Stimulated activated CD4-positive, alpha-beta T cell treated with anti-CD3 and anti-CD28 coated beads, TNF-alpha, amount 100 ng/mL, for 4 hours (primary cell): Measurements from ENCODE around the gene RSU1.

Experiments used
- DNase-seq, 3 experiments: peaks; one replicate each; pipeline ENCODE4 v3.0.0-alpha.2; 2020; ENCODE audit warnings: low read depth in 3 of 3

The RSU1 gene

GRCh38 chr10:16674147-16674703 lies 143.0 kb downstream of the RSU1 start:
- no peak for DNase-seq

GRCh38 chr10:16673443-16673842 lies 143.8 kb downstream of the RSU1 start:
- no peak for DNase-seq

- no peak for DNase-seq
Measured at GRCh38 chr10:16663444-16663843, 153.8 kb downstream of the RSU1 start.

GRCh38 chr10:16662923-16663322 lies 154.3 kb downstream of the RSU1 start:
- DNase-seq: no peak

GRCh38 chr10:16656895-16657294 lies 160.3 kb downstream of the RSU1 start:
- DNase-seq: no peak

GRCh38 chr10:16653224-16653623 lies 164.0 kb downstream of the RSU1 start:
- no peak for DNase-seq

- DNase-seq: no peak
Measured at GRCh38 chr10:16652154-16652553, 165.1 kb downstream of the RSU1 start.

- no peak for DNase-seq
Measured at GRCh38 chr10:16649757-16650156, 167.5 kb downstream of the RSU1 start.

GRCh38 chr10:16648366-16648765 lies 168.9 kb downstream of the RSU1 start:
- no peak for DNase-seq

- no peak for DNase-seq
Measured at GRCh38 chr10:16646181-16647059, 170.8 kb downstream of the RSU1 start.

GRCh38 chr10:16644146-16644545 lies 173.1 kb downstream of the RSU1 start:
- DNase-seq: no peak

- no peak for DNase-seq
Measured at GRCh38 chr10:16643502-16643901, 173.7 kb downstream of the RSU1 start.

- no peak for DNase-seq
Measured at GRCh38 chr10:16640153-16640552, 177.1 kb downstream of the RSU1 start.

- no peak for DNase-seq
Measured at GRCh38 chr10:16639471-16639870, 177.8 kb downstream of the RSU1 start.

- no peak for DNase-seq
Measured at GRCh38 chr10:16632996-16633395, 184.2 kb downstream of the RSU1 start.

GRCh38 chr10:16626697-16627096 lies 190.5 kb downstream of the RSU1 start:
- DNase-seq: no peak

GRCh38 chr10:16612981-16613355 lies 204.3 kb downstream of the RSU1 start:
- DNase-seq: no peak

- no peak for DNase-seq
Measured at GRCh38 chr10:16612115-16612980, 204.9 kb downstream of the RSU1 start.

GRCh38 chr10:16611037-16611436 lies 206.2 kb downstream of the RSU1 start:
- DNase-seq: no peak

GRCh38 chr10:16609211-16609610 lies 208.0 kb downstream of the RSU1 start:
- no peak for DNase-seq

- no peak for DNase-seq
Measured at GRCh38 chr10:16606923-16607322, 210.3 kb downstream of the RSU1 start.

GRCh38 chr10:16606421-16606820 lies 210.8 kb downstream of the RSU1 start:
- DNase-seq: no peak

GRCh38 chr10:16603308-16603707 lies 213.9 kb downstream of the RSU1 start:
- no peak for DNase-seq
